IPS-NIHi11 (cell line): ENCODE data around the gene LYRM9.
"Not testable (repeated sequence)": the region's sequence is repeated elsewhere in the genome, so short reads cannot be mapped to it uniquely, and the experiment has no call there.

ENCODE experiments used
- DNase-seq: peaks from one replicate; pipeline ENCODE4 v3.0.0; 2012; ENCODE audit warnings: mixed read lengths, low spot score

LYRM9 gene

DNA sequence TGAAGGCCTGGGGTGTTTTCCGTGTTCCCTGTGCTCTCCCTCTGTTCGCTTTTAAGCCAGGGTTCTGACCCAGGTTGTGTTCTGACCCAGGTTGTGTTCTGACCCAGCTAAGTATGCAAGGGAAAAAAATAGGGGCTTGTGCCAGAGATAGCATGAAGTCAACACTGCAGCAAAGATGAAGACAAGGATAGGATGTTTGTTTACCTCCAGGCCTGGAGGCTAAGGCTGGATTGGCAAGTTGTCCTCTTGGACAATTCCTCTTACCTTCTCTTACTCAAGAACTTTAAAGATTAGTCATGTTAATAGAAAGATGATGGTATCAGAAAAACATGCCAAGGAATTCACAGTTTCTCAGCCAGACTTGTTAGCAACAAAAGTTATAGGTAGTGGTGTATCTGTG, 19.4 kb downstream of the LYRM9 start:
- DNase-seq = no peak

DNA sequence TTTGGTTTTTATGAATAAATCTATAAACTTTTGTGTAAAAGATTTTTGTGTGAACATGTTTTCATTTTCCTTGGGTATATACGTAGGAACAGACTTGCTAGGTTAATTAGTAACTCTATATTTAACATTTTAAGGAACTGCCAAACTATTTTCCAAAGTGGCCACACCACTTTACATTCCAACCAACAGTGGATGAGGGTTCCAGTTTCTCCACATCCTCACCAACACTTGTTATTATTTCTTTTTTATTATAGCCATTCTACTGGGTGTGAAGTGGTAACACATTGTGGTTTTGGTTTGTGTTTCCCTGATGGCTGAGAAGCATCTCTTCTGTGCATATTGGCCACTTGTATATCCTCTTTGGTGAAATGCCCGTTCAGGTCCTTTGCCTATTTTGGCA, 20.0 kb downstream of the LYRM9 start:
- no peak for DNase-seq

DNA sequence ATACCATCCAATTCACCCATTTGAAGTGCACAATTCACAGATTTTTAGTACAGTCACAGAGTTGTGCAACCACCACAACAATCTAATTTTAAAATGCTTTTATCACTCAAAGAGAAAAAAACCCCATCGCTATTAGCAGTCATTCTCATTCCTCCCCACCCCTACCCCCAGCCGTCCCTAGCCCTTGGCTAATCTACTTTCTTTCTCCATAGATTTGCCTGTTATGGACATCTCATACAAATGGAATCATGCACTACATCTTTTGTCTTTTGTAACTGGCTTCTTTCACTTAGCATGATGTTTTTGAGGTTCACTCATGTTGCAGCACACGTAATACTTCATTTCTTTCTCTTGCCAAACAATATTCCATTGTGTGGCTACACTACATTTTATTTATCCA, 20.4 kb downstream of the LYRM9 start:
- no peak for DNase-seq

GRCh38 chr17:27871407-27871806, 21.8 kb downstream of the LYRM9 start:
- DNase-seq = no peak

- DNase-seq = no peak
Measured at GRCh38 chr17:27870345-27870744, 22.8 kb downstream of the LYRM9 start.

GRCh38 chr17:27868565-27868964, 24.6 kb downstream of the LYRM9 start:
- no peak for DNase-seq

GRCh38 chr17:27862840-27863239, 30.3 kb downstream of the LYRM9 start:
- no peak for DNase-seq

- no peak for DNase-seq
Measured at GRCh38 chr17:27862004-27862403, 31.2 kb downstream of the LYRM9 start.

GRCh38 chr17:27860971-27861664, 32.0 kb downstream of the LYRM9 start:
- DNase-seq = no peak

DNA sequence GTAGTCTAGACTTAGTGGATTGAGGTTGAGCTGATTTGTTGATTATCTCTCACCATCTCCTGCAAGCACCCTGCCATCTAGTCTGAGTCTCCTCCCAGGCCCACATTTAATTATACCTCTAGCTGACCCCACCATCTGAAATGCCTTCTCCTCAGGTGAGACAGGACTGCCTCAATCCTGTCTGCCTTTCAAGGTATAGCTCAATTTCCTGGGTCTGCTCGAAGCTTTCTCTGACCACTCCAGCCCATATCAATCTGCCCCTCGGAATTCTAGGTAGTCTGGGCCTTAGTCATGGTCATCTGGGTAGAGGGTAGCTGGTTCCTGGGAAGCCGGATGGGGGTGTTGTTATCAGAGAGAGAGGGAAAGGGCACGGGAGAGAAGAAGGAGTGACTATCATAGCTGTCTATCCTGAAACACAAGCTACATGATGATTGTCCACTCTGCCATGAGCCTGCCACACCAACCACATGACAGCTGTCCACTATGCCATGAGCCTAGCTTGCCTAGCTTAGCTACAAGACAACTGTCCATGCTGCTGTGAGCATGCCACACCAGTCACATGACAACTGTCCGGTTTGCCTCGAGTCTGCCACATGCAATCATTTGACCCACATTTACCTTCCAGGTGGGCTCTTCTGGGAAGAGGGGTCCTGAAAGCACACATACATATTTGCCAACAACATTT, 34.4 kb downstream of the LYRM9 start:
- no peak for DNase-seq

DNA sequence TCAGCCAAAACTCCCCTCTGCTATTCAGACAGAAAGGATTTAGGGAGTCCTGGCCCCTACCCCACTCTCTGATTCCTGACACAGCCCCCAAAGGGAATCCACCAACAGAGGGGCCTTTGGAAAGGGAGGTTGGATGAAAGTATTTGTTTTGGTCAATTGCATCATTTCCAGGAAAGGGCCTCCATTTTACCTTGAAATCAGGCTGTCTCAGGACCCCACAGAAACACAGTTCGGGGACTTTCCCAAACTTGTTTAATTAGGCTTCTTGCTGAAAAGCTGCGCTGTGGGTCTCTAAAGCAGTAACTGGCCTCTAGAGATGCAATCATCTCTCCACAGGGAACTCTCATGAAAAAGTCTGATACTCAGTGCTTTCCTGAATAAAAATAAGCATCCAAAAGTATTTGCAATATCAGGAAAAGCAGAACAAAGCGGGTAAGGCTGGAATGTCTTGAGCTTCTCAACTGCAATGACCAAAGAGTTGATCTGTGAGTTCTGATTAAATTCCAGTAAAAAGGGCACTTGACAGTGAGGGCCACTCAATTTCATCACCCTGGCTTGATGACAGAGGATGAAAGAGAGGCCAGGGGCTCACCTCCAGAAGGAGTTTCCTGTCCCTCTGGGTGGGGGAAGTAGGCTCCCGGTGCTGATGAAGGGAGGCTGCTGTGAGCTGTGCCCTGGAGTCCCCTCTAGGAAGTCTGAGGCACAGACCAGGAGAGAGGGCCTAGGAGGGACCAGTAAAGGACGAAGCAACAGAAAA, 36.3 kb downstream of the LYRM9 start:
- DNase-seq = no peak

DNA sequence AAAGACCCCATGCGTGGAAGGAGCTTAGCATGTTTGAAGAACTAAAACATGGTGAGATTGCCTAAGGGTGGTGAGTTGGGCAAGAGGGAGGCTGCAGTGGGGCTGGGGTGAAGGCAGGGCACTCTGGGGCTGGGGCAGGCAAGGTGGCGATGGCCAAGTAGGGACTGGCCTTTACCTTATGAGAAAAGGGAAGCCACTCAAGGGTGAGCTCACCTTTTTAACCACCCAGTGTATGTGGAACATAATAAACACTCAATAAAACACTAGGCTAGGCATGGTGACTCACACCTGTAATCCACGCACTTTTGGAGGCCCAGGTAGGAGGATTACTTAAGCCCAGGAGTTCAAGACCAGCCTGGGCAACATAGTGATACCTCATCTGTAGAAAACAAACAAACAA, 37.7 kb downstream of the LYRM9 start:
- no peak for DNase-seq

DNA sequence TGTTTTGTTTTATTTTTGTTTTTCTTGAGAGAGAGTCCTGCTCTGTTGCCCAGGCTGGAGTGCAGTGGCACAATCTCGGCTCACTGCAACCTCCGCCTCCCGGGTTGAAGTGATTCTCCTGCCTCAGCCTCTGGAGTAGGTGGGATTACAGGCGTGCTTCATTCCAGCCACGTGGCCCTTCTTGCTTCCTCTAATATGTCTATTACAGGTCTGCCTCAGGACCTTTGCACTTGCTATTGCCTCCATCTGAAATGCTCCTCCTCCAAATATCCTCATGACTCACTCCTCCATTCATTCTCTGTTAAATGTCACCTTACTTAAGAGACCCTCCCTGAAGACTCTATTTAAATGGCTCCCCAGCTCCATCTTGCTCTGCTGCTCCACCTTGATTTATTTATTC, 39.0 kb downstream of the LYRM9 start:
- DNase-seq = no peak

DNA sequence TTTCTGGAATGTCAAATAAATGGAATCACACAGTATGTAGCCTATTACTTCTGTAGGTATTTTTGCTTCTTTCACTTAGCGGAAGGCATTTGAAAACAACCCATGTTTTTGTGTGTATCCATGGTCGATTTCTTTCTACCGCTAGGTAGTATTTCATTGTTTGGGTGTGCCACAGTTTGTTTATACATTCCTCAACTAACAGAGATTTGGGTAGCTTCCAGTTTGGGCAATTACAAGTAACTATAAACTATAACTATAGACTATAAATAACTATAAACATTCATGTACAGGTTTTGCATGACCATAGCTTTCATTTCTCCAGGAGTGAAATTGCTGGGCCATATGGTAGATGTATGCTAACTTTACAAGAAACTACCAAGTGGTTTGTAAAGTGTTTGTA, 40.1 kb downstream of the LYRM9 start:
- no peak for DNase-seq

GRCh38 chr17:27849474-27850185, 43.5 kb downstream of the LYRM9 start:
- no peak for DNase-seq

DNA sequence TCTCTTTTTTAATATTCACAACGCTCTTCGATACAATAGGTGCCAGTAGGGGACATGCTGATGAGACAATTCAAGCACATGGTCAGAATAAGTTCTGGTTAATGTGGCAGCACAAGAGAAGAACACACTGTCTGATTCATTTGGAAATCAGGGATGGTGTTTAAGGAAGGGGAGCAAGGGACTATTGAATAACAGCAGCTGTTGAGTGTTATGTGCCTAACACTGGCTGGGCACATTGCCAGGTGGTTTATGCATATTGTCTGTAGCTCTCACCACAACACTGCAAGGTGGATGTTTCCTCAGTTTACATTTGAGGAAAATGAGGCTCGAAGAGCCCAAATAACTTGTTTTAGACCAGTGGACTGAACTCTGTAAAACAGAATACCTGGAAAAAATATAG, 44.2 kb downstream of the LYRM9 start:
- no peak for DNase-seq

DNA sequence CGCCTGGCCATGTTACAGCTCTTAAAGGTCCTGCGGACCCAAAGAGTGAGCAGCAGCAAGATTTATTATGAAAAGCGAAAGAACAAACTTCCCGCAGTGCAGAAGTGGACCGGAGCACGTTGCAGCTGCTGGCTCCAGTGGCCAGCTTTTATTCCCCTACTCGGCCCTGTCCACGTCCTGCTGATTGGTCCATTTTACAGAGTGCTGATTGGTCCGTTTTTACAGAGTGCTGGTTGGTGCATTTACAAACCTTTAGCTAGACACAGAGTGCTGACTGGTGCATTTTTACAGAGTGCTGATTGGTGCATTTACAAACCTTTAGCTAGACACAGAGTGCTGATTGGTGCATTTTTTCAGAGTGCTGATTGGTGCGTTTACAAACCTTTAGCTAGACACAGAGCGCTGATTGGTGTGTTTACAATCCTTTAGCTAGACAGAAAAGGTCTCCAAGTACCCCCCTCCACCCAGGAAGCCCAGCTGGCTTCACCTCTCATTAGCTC, 46.3 kb downstream of the LYRM9 start:
- DNase-seq = not testable (repeated sequence)

DNA sequence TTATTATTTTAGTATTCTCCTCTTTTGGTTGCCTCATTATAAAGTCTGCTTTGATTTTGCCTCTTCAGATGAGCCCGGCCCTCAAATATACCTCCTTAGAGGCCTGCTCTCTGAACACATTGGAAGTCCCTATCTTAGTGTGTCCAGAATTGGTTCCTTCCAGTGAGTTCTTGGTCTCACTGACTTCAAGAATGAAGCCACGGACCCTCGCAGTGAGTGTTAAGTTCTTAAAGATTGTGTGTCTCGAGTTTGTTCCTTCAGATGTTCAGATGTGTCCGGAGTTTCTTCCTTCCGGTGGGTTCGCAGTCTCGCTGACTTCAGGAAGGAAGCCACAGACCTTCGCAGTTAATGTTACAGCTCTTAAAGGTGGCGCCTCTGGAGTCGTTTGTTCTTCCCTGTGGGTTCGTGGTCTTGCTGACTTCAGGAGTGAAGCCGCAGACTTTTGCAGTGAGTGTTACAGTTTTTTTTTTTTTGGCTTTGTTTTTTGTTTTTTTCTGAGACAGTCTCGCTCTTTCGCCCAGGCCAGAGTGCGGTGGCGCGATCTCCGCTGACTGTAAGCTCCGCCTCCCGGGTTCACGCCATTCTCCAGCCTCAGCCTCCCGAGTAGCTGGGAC, 47.0 kb downstream of the LYRM9 start:
- DNase-seq = no peak

DNA sequence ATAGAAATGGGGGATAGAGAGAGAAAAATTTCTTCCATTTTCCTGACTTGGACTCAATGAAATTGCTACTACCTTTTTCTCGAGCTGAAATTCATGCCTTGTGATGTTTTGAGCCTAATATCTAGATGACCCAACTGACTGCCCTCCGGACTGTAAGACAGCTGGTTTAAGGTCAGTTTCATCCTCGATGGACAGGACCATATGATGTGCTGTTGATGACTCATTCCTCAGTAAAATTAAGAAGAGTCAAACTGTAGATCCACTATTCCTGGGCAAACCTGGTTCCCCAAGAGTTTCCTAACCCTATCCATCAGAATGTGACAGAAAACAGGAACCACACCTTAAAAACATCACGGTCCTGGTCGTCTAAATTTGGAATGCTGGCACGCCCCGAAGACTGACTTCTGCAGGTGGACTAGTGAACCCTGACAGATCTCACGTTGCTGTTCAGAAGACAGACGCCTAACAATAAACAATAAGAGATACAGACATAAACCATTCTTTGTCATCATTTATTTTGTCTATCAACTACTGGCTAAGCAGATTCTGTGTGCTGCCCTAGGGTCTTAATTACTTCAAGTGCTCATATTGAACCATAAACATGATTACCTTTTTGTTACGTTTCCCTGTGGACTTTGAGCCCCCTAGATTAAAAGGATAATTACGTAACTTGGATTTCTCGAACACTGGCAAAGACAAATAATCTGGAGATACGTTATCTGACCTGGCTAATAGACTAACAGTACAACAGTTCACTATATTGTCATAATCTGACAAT, 47.7 kb downstream of the LYRM9 start:
- no peak for DNase-seq

- no peak for DNase-seq
Measured at GRCh38 chr17:27840688-27841087, 52.5 kb downstream of the LYRM9 start.

DNA sequence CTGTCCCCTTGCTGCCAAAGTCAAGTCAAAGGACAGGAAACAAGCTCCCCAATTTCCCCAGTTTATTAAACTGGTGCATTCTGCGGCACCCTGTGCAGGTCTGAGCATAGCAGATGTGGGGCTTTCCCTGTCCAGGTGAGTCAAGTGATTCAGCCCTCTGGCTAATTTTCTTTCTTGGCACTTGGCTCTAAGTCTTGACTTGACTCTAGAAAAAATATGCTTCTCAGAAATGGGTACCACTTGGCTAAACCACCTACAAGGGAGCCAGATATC, 52.8 kb downstream of the LYRM9 start:
- not testable (repeated sequence) for DNase-seq
